Esophagus muscularis mucosa (tissue), 4 donors: ENCODE measurements around the gene IL6. TPM values are rescaled to one million over a fixed set of nuclear protein-coding genes. Genes with fewer than 3 reads are reported as not detected.
"Not testable (repeated sequence)": the region's sequence is repeated elsewhere in the genome, so short reads cannot be mapped to it uniquely, and the experiment has no call there.

Source experiments
- DNase-seq: peaks from one replicate; pipeline ENCODE4 v3.0.0-alpha.2; 2017; ENCODE audit errors: extremely low spot score
- H3K27ac ChIP-seq, 4 donors: fragments of 200-600 bp; sonication (generic); replicated peaks in 1 of 4; 1 replicate in 3 of 4; 2 replicates in 1 of 4; pipeline ENCODE4 v1.5.1; 2016 to 2019; ENCODE audit warnings: mild to moderate bottlenecking in 1 of 4
- H3K27me3 ChIP-seq, 4 donors: fragments of 200-600 bp; sonication (generic); one replicate each; pipeline versions ENCODE4 v1.5.1 to v1.6.0; 2016 to 2019
- H3K36me3 ChIP-seq, 4 donors: fragments of 200-600 bp; sonication (generic); one replicate each; pipeline ENCODE4 v1.5.1; 2016 to 2019
- H3K4me1 ChIP-seq, 4 donors: fragments of 200-600 bp; sonication (generic); one replicate each; pipeline ENCODE4 v1.5.1; 2016 to 2019
- H3K4me3 ChIP-seq, 4 donors: fragments of 200-600 bp; sonication (generic); 1 replicate in 2 of 4; 2 replicates in 2 of 4; pipeline ENCODE4 v1.5.1; 2016 to 2019; ENCODE audit warnings: mild to moderate bottlenecking in 4 of 4, moderate library complexity in 1 of 4
- H3K9me3 ChIP-seq, 4 donors: fragments of 200-600 bp; sonication (generic); 1 replicate in 3 of 4; 2 replicates in 1 of 4; pipeline ENCODE4 v1.5.1; 2016 to 2019
- EP300 ChIP-seq: sonication (generic); formaldehyde crosslinking; IDR thresholded peaks from one replicate; pipeline ENCODE4 v1.6.1; 2017; ENCODE audit warnings: antibody characterized with exemption
- POLR2A ChIP-seq: fragments of 450-650 bp; IDR thresholded peaks from one replicate; pipeline ENCODE4 v1.6.1; 2017; ENCODE audit warnings: antibody characterized with exemption, moderate library complexity, mild to moderate bottlenecking, low read depth
- POLR2AphosphoS5 ChIP-seq, 2 donors: sonication (generic); formaldehyde crosslinking; IDR thresholded peaks; one replicate each; pipeline ENCODE4 v1.6.1; 2017; ENCODE audit warnings: antibody characterized with exemption in 2 of 2
- WGBS: methylation state at CpG from one replicate; pipeline ENCODE4 v1.1.5; 2018; 5-methylcytosine and 5-hydroxymethylcytosine counted together
- intact Hi-C: fragments of 100-400 bp; cut with DNase I; formaldehyde crosslinking; loops from one replicate; pipeline ENCODE4 v1.15.1; 2023
- total RNA-seq, 4 donors: library from RNA; depleted of rRNA; stranded (reverse); fragments of >200 nt; gene quantifications; one replicate each; pipeline versions ENCODE4 v1.1.0 to v1.2.1, GENCODE V29; 2016
- TF ChIP-seq, protein P1 (sequence below), 3 experiments: fragments of 200-600 bp in 2 of 3; fragments of 450-650 bp in 1 of 3; sonication (generic) in 2 of 3; IDR thresholded peaks; one replicate each; pipeline ENCODE4 v1.5.1; 2017 to 2019; ENCODE audit warnings: antibody characterized with exemption in 3 of 3, mild to moderate bottlenecking in 2 of 3, moderate library complexity in 1 of 3

IL6 gene
- total RNA-seq, 4 donors from 2014 or later: 0.83 to 51.4 (median 3.4) TPM

DNA sequence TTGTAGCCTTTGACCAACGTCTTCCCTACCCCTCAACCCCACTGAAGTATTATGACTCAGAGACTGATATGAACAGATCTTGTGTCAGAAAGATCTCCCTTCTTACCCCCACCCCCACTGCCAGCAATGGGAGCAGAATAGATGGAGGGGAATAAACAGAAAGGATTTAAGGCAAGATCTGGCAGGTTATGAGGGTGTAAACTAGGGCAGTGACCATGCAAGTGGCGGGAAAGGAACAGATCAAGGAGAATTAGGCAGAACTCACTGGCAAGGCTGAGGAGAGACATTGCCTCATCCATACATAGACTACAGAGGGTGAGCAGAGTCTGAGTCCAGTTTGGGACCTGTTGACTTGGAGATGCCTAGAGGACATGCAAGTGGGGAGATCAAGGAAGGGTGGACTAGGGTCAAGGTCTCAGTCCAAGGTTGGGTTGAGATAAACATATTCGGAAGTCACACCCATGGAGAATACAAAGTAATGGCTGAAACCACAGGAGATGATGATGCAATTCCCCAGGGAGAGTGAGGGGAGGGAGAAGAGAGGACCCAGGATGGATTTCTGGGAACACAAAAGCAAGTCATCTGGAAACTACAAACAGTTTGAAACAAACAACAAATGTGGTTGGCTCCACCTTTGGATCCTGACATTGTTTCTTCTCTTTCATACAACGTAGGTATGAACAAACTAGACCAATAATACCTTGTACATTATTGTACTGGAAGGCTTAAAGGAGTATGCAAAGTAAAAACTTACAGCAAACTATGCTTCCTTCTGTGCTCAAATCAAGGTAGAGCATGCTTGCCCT, 44.9 kb upstream of the IL6 start:
- no peak for DNase-seq
- WGBS: 86% methylated on average over 4 of the region's 4 CpGs
- H3K9me3 ChIP-seq: no peaks in the 10 kb centered on the region
- no peaks in the 10 kb centered on the region for H3K27me3 ChIP-seq
- H3K4me3 ChIP-seq: no peak overlapping the region
- intact Hi-C loops: no loop called here
- no peak overlapping the region for H3K27ac ChIP-seq
- no peaks in the 10 kb centered on the region for H3K36me3 ChIP-seq
- TF ChIP-seq POLR2AphosphoS5 (IDR thresholded peaks at IDR 0.05) (no peak), EP300 (no peak), POLR2A (no peak)
- TF ChIP-seq, protein P1, sequence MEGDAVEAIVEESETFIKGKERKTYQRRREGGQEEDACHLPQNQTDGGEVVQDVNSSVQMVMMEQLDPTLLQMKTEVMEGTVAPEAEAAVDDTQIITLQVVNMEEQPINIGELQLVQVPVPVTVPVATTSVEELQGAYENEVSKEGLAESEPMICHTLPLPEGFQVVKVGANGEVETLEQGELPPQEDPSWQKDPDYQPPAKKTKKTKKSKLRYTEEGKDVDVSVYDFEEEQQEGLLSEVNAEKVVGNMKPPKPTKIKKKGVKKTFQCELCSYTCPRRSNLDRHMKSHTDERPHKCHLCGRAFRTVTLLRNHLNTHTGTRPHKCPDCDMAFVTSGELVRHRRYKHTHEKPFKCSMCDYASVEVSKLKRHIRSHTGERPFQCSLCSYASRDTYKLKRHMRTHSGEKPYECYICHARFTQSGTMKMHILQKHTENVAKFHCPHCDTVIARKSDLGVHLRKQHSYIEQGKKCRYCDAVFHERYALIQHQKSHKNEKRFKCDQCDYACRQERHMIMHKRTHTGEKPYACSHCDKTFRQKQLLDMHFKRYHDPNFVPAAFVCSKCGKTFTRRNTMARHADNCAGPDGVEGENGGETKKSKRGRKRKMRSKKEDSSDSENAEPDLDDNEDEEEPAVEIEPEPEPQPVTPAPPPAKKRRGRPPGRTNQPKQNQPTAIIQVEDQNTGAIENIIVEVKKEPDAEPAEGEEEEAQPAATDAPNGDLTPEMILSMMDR (IDR thresholded peaks at IDR 0.05): no peak
- no peaks in the 10 kb centered on the region for H3K4me1 ChIP-seq

GRCh38 chr7:22683379-22683778, 43.6 kb upstream of the IL6 start:
- intact Hi-C loops: no loop called here
- no peak for DNase-seq
- Histone ChIP-seq H3K27me3 (no peaks in the 10 kb centered on the region), H3K36me3 (no peaks in the 10 kb centered on the region), H3K4me1 (peaks cover 0 to 10% (median 6%) of the 10 kb centered on the region in 4 donors), H3K9me3 (no peaks in the 10 kb centered on the region), H3K4me3 (no peak overlapping the region), H3K27ac (no peak overlapping the region)
- WGBS: 79% methylated on average over 2 of the region's 2 CpGs
- no peak for TF ChIP-seq EP300
- TF ChIP-seq, protein P1 (IDR thresholded peaks at IDR 0.05): no peak
- TF ChIP-seq POLR2AphosphoS5 (IDR thresholded peaks at IDR 0.05): no peak
- TF ChIP-seq POLR2A: no peak

DNA sequence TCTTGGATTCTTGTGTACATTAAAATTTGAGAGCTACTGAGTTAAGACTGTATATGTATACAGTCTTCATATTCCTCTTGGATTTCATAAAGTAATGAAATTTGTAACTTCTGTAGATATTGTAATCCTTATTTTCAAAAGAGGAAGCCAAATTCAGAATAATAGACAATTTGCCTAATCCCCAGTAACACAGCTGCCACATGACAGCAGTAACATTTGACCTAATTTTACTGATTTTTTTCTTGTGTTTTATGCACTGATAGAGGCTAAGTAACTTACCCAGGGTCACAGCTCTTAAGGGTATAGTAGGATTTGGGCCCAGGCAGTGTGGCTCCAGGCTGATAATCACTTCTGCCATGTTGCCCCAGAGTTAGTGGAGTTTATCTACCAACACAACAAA, 40.4 kb upstream of the IL6 start:
- intact Hi-C loops: no loop called here
- H3K27ac ChIP-seq: no peak overlapping the region
- H3K4me1 ChIP-seq: peaks cover 0 to 16% (median 10%) of the 10 kb centered on the region in 4 donors
- no peaks in the 10 kb centered on the region for H3K36me3 ChIP-seq
- DNase-seq: no peak
- TF ChIP-seq POLR2AphosphoS5 (IDR thresholded peaks at IDR 0.05): no peak
- TF ChIP-seq, protein P1 (IDR thresholded peaks at IDR 0.05): no peak
- H3K9me3 ChIP-seq: no peaks in the 10 kb centered on the region
- H3K27me3 ChIP-seq: no peaks in the 10 kb centered on the region
- no peak overlapping the region for H3K4me3 ChIP-seq

GRCh38 chr7:22688084-22688483, 38.9 kb upstream of the IL6 start:
- WGBS: 29% methylated on average over 2 of the region's 2 CpGs

GRCh38 chr7:22688934-22689333, 38.1 kb upstream of the IL6 start:
- H3K4me3 ChIP-seq, H3K9me3 ChIP-seq, H3K27me3 ChIP-seq, H3K27ac ChIP-seq, H3K36me3 ChIP-seq, intact Hi-C loops, DNase-seq: not testable (repeated sequence)
- 95% methylated on average over 8 of the region's 8 CpGs for WGBS
- H3K4me1 ChIP-seq: peaks cover 0 to 16% (median 10%) of the 10 kb centered on the region in 4 donors

More at GRCh38 chr7:22688084-22688483, 38.9 kb upstream of the IL6 start:
- intact Hi-C loops: no loop called here
- DNase-seq: no peak
- peak overlapping the region in 2 of 4 donors; percentile 23 to 33 for H3K27ac ChIP-seq
- H3K4me1 ChIP-seq: peaks cover 0 to 16% (median 10%) of the 10 kb centered on the region in 4 donors
- H3K4me3 ChIP-seq: no peak overlapping the region
- H3K9me3 ChIP-seq: no peaks in the 10 kb centered on the region
- TF ChIP-seq POLR2A (no peak), POLR2AphosphoS5 (IDR thresholded peaks at IDR 0.05) (peak; percentile 7 to 24)
- no peaks in the 10 kb centered on the region for H3K36me3 ChIP-seq
- no peaks in the 10 kb centered on the region for H3K27me3 ChIP-seq
